GM15510 (cell line): ENCODE measurements around the gene USP24.

Experiments
- POLR2A ChIP-seq: IDR thresholded peaks from 3 replicates; pipeline ENCODE4 v1.6.1; 2011; ENCODE audit warnings: borderline replicate concordance; ENCODE audit not compliant: insufficient read length; ENCODE audit errors: extremely low read depth

The USP24 gene

GRCh38 chr1:55073187-55073916 is 141.8 kb downstream of the USP24 start:
- no peak for TF ChIP-seq POLR2A

GRCh38 chr1:55071477-55071876 is 143.7 kb downstream of the USP24 start:
- no peak for TF ChIP-seq POLR2A

- no peak for TF ChIP-seq POLR2A
Measured at GRCh38 chr1:55070293-55071164, 144.6 kb downstream of the USP24 start.

GRCh38 chr1:55069280-55069679 is 145.9 kb downstream of the USP24 start:
- TF ChIP-seq POLR2A: no peak

GRCh38 chr1:55068638-55069037 is 146.5 kb downstream of the USP24 start:
- no peak for TF ChIP-seq POLR2A

GRCh38 chr1:55067914-55068313 is 147.2 kb downstream of the USP24 start:
- no peak for TF ChIP-seq POLR2A

- no peak for TF ChIP-seq POLR2A
Measured at GRCh38 chr1:55067022-55067778, 148.0 kb downstream of the USP24 start.

GRCh38 chr1:55065648-55066047 is 149.5 kb downstream of the USP24 start:
- TF ChIP-seq POLR2A: no peak

GRCh38 chr1:55064861-55065263 is 150.3 kb downstream of the USP24 start:
- no peak for TF ChIP-seq POLR2A

GRCh38 chr1:55064071-55064581 is 151.0 kb downstream of the USP24 start:
- TF ChIP-seq POLR2A: no peak

GRCh38 chr1:55063577-55063942 is 151.6 kb downstream of the USP24 start:
- no peak for TF ChIP-seq POLR2A

GRCh38 chr1:55062801-55063576 is 152.2 kb downstream of the USP24 start:
- TF ChIP-seq POLR2A: no peak

GRCh38 chr1:55061706-55062321 is 153.3 kb downstream of the USP24 start:
- no peak for TF ChIP-seq POLR2A
